Measurements from ENCODE around the gene DLX3. TPM values are rescaled to one million over a fixed set of nuclear protein-coding genes. Genes with fewer than 3 reads are reported as not detected.

Gene DLX3
- polyA plus RNA-seq, 1 of the 3 experiments (the other 2 are of a cell fraction), result not detected

DNA sequence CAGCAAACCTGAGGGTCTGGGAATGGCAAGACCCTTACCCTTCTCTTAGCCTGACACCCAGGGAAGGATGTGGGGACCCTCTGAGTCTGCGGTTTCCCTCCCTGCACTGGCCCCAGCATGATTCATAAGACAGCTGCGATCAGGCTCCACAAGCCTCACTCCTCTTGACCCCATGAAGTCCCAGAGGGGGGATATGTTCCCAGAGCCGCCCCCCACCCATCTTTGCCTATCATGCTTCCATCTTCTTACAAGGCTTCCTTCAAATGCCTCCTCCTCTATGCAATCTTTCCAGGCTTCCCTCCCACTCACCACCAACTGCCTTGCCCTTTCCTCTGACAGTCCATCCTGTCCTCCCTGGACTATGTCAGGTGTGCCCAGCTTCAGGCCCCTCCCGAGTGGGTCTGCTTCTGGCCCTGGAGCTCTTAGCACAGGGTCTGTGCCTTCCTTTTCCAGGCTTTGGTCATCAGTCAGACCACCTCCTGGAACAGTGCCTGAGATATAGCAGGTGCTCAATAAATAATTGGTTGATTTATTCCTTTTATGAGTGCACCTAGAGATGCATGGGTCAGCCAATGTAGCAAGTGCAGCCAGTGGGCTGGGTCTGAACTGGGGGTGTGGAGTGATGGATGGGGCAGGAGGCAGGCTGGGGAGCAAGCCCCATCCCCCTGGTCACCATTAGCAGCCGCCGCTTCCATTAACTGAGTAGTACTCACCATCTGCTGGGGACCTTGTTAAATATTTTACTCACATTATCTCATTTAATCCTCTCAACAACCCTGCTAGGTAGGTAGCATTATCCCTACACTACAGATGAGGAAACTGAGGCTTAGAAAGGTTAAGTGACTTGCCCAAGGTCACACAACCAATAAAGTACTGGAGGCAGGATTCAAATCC, 8.4 kb downstream of the DLX3 start:
- no peak overlapping the region for H3K9ac ChIP-seq
- H3K27me3 ChIP-seq (ENCODE audit: insufficient read depth), result peaks cover 74% of the 10 kb centered on the region
- H3K4me1 ChIP-seq (ENCODE audit: control insufficient read depth in 1 of 2, insufficient read depth in 2 of 2, low read depth in 1 of 2, low read length in 1 of 2), result no peaks in the 10 kb centered on the region; a peak in 1 of 4 replicates
- POLR2A ChIA-PET, result interaction anchor here (0.6 kb wide), 1 partner anchor 136 kb away, joined by 3 read pairs; no protein-coding TSS in a partner anchor
- TF ChIP-seq RXRA (IDR thresholded peaks at IDR 0.05; ENCODE audit: borderline replicate concordance, low read depth), result no peak
- TF ChIP-seq, protein P1, sequence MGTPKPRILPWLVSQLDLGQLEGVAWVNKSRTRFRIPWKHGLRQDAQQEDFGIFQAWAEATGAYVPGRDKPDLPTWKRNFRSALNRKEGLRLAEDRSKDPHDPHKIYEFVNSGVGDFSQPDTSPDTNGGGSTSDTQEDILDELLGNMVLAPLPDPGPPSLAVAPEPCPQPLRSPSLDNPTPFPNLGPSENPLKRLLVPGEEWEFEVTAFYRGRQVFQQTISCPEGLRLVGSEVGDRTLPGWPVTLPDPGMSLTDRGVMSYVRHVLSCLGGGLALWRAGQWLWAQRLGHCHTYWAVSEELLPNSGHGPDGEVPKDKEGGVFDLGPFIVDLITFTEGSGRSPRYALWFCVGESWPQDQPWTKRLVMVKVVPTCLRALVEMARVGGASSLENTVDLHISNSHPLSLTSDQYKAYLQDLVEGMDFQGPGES (IDR thresholded peaks at IDR 0.05; ENCODE audit: low read depth, low read length), result no peak
- no peaks in the 10 kb centered on the region for H3K36me3 ChIP-seq (replicated peaks in 1 of 2; ENCODE audit: control insufficient read depth in 1 of 2, insufficient read depth in 2 of 2, low read length in 1 of 2)
- H4K20me1 ChIP-seq (ENCODE audit: insufficient read depth), result no peaks in the 10 kb centered on the region
- 28% methylated on average over 6 of the region's 6 CpGs for WGBS (ENCODE audit: low lambda C conversion rate)
- no peak overlapping the region for H3K4me3 ChIP-seq (ENCODE audit: low read depth in 2 of 2, low read length in 1 of 2)
- no peaks in the 10 kb centered on the region for H3K9me3 ChIP-seq
- peak; percentile 26 for DNase-seq
- H3K27ac ChIP-seq (ENCODE audit: low read depth in 2 of 2, low read length in 1 of 2), result no peak overlapping the region
- no peak overlapping the region for H3K4me2 ChIP-seq
- peaks cover 7% of the 10 kb centered on the region for H3F3A ChIP-seq (replicated peaks; ENCODE audit: insufficient read depth)
- H3K79me2 ChIP-seq (ENCODE audit: insufficient read depth), result no peaks in the 10 kb centered on the region
- CTCF ChIA-PET, result interaction anchor here (1.1 to 55.0 kb wide), 6 partner anchors 6 to 671 kb away, joined by 4 to 1665 read pairs (median 615); partner anchors contain the start of genes DLX3, DLX4 and TAC4
- H3K9me2 ChIP-seq, result no peaks in the 10 kb centered on the region
- no peak overlapping the region for H2AFZ ChIP-seq (ENCODE audit: low read depth)

DNA sequence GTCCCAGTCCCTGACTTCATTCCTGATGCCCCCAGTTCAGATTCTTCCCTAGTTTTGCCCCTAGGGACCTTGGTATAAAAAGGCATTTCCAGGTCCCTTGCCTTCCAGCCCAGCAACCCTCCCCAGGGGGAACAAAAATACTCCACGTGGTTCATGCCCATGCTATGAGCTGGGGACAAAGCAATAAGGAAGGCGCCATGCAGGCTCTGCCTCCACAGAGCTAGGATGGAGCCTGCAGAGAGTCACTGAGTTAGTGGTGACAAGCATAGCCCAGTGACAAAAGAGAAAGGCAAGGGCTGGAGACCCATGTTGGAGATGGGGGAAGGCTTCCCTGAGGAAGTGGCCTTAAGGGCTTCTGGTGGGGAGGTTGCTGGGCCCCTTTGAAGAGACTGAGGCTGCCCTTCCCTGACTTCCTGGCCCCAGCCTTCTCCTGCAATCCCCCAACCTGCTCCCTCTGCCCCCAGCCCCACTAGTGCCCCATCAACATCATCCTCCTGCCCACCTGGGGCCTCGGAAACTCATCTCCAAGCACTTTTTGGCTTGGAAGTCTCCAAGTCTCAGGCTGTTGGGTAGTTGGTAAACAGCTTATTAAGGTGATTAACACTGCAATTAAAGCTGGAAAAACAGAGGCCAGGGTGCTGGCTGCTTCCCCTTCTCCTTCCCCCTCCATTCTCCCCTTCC, 9.6 kb downstream of the DLX3 start:
- TF ChIP-seq RXRA (IDR thresholded peaks at IDR 0.05; ENCODE audit: borderline replicate concordance, low read depth), result no peak
- TF ChIP-seq TAF1 (IDR thresholded peaks at IDR 0.05; ENCODE audit: borderline replicate concordance, low read depth, low read length), result no peak
- TF ChIP-seq, protein P2, sequence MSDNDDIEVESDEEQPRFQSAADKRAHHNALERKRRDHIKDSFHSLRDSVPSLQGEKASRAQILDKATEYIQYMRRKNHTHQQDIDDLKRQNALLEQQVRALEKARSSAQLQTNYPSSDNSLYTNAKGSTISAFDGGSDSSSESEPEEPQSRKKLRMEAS (IDR thresholded peaks at IDR 0.05; ENCODE audit: low read depth), result no peak
- TF ChIP-seq, protein P3, sequence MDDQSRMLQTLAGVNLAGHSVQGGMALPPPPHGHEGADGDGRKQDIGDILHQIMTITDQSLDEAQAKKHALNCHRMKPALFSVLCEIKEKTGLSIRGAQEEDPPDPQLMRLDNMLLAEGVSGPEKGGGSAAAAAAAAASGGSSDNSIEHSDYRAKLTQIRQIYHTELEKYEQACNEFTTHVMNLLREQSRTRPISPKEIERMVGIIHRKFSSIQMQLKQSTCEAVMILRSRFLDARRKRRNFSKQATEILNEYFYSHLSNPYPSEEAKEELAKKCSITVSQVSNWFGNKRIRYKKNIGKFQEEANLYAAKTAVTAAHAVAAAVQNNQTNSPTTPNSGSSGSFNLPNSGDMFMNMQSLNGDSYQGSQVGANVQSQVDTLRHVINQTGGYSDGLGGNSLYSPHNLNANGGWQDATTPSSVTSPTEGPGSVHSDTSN (IDR thresholded peaks at IDR 0.05), result no peak
- Histone ChIP-seq H3K36me3 (replicated peaks in 1 of 2; ENCODE audit: control insufficient read depth in 1 of 2, insufficient read depth in 2 of 2, low read length in 1 of 2) (no peaks in the 10 kb centered on the region), H3K9ac (no peak overlapping the region), H3K27me3 (ENCODE audit: insufficient read depth) (peaks cover 74% of the 10 kb centered on the region), H4K20me1 (ENCODE audit: insufficient read depth) (no peaks in the 10 kb centered on the region), H3K4me3 (ENCODE audit: low read depth in 2 of 2, low read length in 1 of 2) (no peak overlapping the region), H3K4me2 (no peak overlapping the region), H3K79me2 (ENCODE audit: insufficient read depth) (no peaks in the 10 kb centered on the region), H3K9me2 (no peaks in the 10 kb centered on the region), H3K27ac (ENCODE audit: low read depth in 2 of 2, low read length in 1 of 2) (no peak overlapping the region), H3K4me1 (ENCODE audit: control insufficient read depth in 1 of 2, insufficient read depth in 2 of 2, low read depth in 1 of 2, low read length in 1 of 2) (no peaks in the 10 kb centered on the region; a peak in 1 of 4 replicates), H3F3A (replicated peaks; ENCODE audit: insufficient read depth) (peaks cover 7% of the 10 kb centered on the region), H2AFZ (ENCODE audit: low read depth) (no peak overlapping the region), H3K9me3 (no peaks in the 10 kb centered on the region)
- ChIA-PET CTCF (interaction anchor here (1.4 to 55.0 kb wide), 4 partner anchors 7 to 670 kb away, joined by 5 to 1665 read pairs (median 1225); partner anchors contain the start of genes DLX3, DLX4 and TAC4), POLR2A (interaction anchor here (0.6 kb wide), 1 partner anchor 9 kb away, joined by 3 read pairs; no protein-coding TSS in a partner anchor)
- WGBS (ENCODE audit: low lambda C conversion rate), result 40% methylated on average over 3 of the region's 3 CpGs
- DNase-seq, result peak; percentile 14
